ENCODE data around the gene MINK1. TPM values are rescaled to one million over a fixed set of nuclear protein-coding genes. Genes with fewer than 3 reads are reported as not detected.

The MINK1 gene
- total and polyA plus RNA-seq, 10 of the 15 experiments (the other 5 are each of a cell fraction or from before 2014, with no cell fraction given), result 0.08 to 55.6 (median 15.0) TPM

DNA sequence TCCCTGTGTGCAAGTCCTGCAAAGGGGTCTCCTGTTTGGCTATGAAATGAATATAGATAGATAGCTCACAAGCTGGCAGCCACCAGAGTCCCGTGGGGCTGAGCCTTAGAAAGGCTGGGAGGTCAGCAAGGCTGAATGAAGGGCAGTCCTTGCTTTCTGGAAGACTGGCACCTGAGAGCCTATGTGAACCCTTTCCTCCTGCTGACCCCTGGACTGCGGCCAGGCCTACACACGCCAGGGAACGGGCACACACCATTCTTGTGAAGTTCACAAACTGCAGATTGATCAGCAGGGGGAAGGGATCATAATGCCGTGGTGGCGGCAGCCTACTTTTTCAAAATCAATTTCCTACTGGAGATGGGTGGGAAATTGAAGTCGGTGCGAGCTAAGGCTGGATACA lies 65.2 kb downstream of the MINK1 start:
- FAIRE-seq (no peak), DNase-seq (ENCODE audit: low read depth, low spot score) (no peak), ATAC-seq (no peak)
- H3K79me2 ChIP-seq (ENCODE audit: control insufficient read depth, insufficient read depth, low read length), result no peaks in the 10 kb centered on the region
- H3K4me1 ChIP-seq (ENCODE audit: control insufficient read depth, insufficient read depth, low read length), result peaks cover 18% of the 10 kb centered on the region
- in situ Hi-C loops (cut with MboI) (no loop called here), intact Hi-C loops (cut with micrococcal nuclease; ENCODE audit: unreplicated experiment) (no loop called here)
- ChIA-PET POLR2A (interaction anchor here (0.6 kb wide), 1 partner anchor 136 kb away, joined by 6 read pairs; no protein-coding TSS in a partner anchor), SMC1A (ENCODE audit: uncharacterized antibody, unreplicated experiment) (interaction anchor here (0.6 kb wide), 1 partner anchor 166 kb away, joined by 3 read pairs; no protein-coding TSS in a partner anchor), RAD21 (ENCODE audit: unreplicated experiment) (no interaction called here), CTCF (no interaction called here)
- no peak overlapping the region for H3K4me3 ChIP-seq
- H3K27me3 ChIP-seq (replicated peaks in 1 of 2; ENCODE audit: control insufficient read depth in 2 of 2, insufficient read depth in 2 of 2, low read length in 1 of 2), result no peaks in the 10 kb centered on the region; a peak in 1 of 4 replicates
- TF ChIP-seq KDM1A (IDR thresholded peaks at IDR 0.05; ENCODE audit: borderline replicate concordance) (no peak), EP300 (IDR thresholded peaks at IDR 0.05; ENCODE audit: borderline replicate concordance in 1 of 2, control insufficient read depth in 1 of 2, low read depth in 2 of 2, low read length in 2 of 2) (no peak), NFXL1 (IDR thresholded peaks at IDR 0.05; ENCODE audit: borderline replicate concordance) (no peak), KLF5 (IDR thresholded peaks at IDR 0.05; ENCODE audit: partially characterized antibody) (no peak), ATF7 (IDR thresholded peaks at IDR 0.05; ENCODE audit: low read depth) (no peak)
- no peak overlapping the region for H3K9ac ChIP-seq (ENCODE audit: control insufficient read depth, insufficient read depth, low read length)
- WGBS (ENCODE audit: insufficient coverage, insufficient replicate concordance, low lambda C conversion rate, missing lambda C conversion rate), result 91% methylated on average over 8 of the region's 8 CpGs
- H4K20me1 ChIP-seq (ENCODE audit: control insufficient read depth, insufficient read depth), result no peaks in the 10 kb centered on the region
- no peak overlapping the region for H3K4me2 ChIP-seq (ENCODE audit: control insufficient read depth, insufficient read depth)
- no peak overlapping the region for H3K27ac ChIP-seq (ENCODE audit: control insufficient read depth, insufficient read depth)
- BruUV-seq (replicated peaks), result no TSS peak
- H3K9me3 ChIP-seq (replicated peaks; ENCODE audit: control insufficient read depth, insufficient read depth, low read length), result no peaks in the 10 kb centered on the region; the same call in 2 of the 3 replicates
- peaks cover 3 to 16% of the 10 kb centered on the region in 2 experiments; a peak in 3 of 4 replicates for H3K36me3 ChIP-seq (ENCODE audit: control insufficient read depth in 2 of 2, insufficient read depth in 2 of 2, low read length in 1 of 2)
- H2AFZ ChIP-seq (ENCODE audit: control insufficient read depth, low read depth, low read length), result no peak overlapping the region

- no peak overlapping the region for H2AFZ ChIP-seq (ENCODE audit: control insufficient read depth, low read depth, low read length)
- in situ Hi-C loops (cut with MboI), result no loop called here
- H4K20me1 ChIP-seq (ENCODE audit: control insufficient read depth, insufficient read depth), result no peaks in the 10 kb centered on the region
- ChIA-PET SMC1A (ENCODE audit: uncharacterized antibody, unreplicated experiment) (no interaction called here), POLR2A (interaction anchor here (0.5 to 0.6 kb wide), 2 partner anchors 139 to 143 kb away, joined by 3 to 6 read pairs; no protein-coding TSS in a partner anchor), RAD21 (ENCODE audit: unreplicated experiment) (interaction anchor here (0.5 to 0.9 kb wide), 2 partner anchors 21 to 160 kb away, joined by 3 read pairs; no protein-coding TSS in a partner anchor), CTCF (interaction anchor here (1.0 to 1.3 kb wide), 3 partner anchors 11 to 332 kb away, joined by 3 read pairs; partner anchors contain the start of gene SLC25A11)
- 21% methylated on average over 28 of the region's 34 CpGs for WGBS (ENCODE audit: insufficient coverage, insufficient replicate concordance, low lambda C conversion rate, missing lambda C conversion rate)
- ATAC-seq (no peak), FAIRE-seq (no peak), DNase-seq (ENCODE audit: low read depth, low spot score) (no peak)
- peak overlapping the region; percentile 35; the same call in 1 of the 2 replicates for H3K4me3 ChIP-seq
- no TSS peak for BruUV-seq (replicated peaks)
- H3K4me1 ChIP-seq (ENCODE audit: control insufficient read depth, insufficient read depth, low read length), result peaks cover 20% of the 10 kb centered on the region
- no peaks in the 10 kb centered on the region for H3K79me2 ChIP-seq (ENCODE audit: control insufficient read depth, insufficient read depth, low read length)
- H3K9me3 ChIP-seq (replicated peaks; ENCODE audit: control insufficient read depth, insufficient read depth, low read length), result no peaks in the 10 kb centered on the region; the same call in 2 of the 3 replicates
- H3K27ac ChIP-seq (ENCODE audit: control insufficient read depth, insufficient read depth), result no peak overlapping the region
- peak overlapping the region; percentile 29; the same call in 1 of the 2 replicates for H3K9ac ChIP-seq (ENCODE audit: control insufficient read depth, insufficient read depth, low read length)
- no peaks in the 10 kb centered on the region; a peak in 1 of 4 replicates for H3K27me3 ChIP-seq (replicated peaks in 1 of 2; ENCODE audit: control insufficient read depth in 2 of 2, insufficient read depth in 2 of 2, low read length in 1 of 2)
- peak overlapping the region; percentile 91 for H3K4me2 ChIP-seq (ENCODE audit: control insufficient read depth, insufficient read depth)
- intact Hi-C loops (cut with micrococcal nuclease; ENCODE audit: unreplicated experiment), result no loop called here
- peaks cover 0 to 14% of the 10 kb centered on the region in 2 experiments; a peak in 3 of 4 replicates for H3K36me3 ChIP-seq (ENCODE audit: control insufficient read depth in 2 of 2, insufficient read depth in 2 of 2, low read length in 1 of 2)
- no peak for TF ChIP-seq NFIC (IDR thresholded peaks at IDR 0.05; ENCODE audit: low read depth, low read length)
- TF ChIP-seq, protein P1, sequence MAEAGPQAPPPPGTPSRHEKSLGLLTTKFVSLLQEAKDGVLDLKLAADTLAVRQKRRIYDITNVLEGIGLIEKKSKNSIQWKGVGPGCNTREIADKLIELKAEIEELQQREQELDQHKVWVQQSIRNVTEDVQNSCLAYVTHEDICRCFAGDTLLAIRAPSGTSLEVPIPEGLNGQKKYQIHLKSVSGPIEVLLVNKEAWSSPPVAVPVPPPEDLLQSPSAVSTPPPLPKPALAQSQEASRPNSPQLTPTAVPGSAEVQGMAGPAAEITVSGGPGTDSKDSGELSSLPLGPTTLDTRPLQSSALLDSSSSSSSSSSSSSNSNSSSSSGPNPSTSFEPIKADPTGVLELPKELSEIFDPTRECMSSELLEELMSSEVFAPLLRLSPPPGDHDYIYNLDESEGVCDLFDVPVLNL (IDR thresholded peaks at IDR 0.05; ENCODE audit: low read depth, low read length), result no peak
- no peak for TF ChIP-seq LARP7 (IDR thresholded peaks at IDR 0.05)
- no peak for TF ChIP-seq CBX3 (IDR thresholded peaks at IDR 0.05; ENCODE audit: borderline replicate concordance, low read depth)
- no peak for TF ChIP-seq ESRRA (IDR thresholded peaks at IDR 0.05; ENCODE audit: low read length)
- TF ChIP-seq NBN (IDR thresholded peaks at IDR 0.05), result no peak
- TF ChIP-seq, protein P2, sequence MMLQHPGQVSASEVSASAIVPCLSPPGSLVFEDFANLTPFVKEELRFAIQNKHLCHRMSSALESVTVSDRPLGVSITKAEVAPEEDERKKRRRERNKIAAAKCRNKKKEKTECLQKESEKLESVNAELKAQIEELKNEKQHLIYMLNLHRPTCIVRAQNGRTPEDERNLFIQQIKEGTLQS (IDR thresholded peaks at IDR 0.05; ENCODE audit: borderline replicate concordance, extremely low read depth, low read depth, low read length), result no peak
- TF ChIP-seq, protein P3, sequence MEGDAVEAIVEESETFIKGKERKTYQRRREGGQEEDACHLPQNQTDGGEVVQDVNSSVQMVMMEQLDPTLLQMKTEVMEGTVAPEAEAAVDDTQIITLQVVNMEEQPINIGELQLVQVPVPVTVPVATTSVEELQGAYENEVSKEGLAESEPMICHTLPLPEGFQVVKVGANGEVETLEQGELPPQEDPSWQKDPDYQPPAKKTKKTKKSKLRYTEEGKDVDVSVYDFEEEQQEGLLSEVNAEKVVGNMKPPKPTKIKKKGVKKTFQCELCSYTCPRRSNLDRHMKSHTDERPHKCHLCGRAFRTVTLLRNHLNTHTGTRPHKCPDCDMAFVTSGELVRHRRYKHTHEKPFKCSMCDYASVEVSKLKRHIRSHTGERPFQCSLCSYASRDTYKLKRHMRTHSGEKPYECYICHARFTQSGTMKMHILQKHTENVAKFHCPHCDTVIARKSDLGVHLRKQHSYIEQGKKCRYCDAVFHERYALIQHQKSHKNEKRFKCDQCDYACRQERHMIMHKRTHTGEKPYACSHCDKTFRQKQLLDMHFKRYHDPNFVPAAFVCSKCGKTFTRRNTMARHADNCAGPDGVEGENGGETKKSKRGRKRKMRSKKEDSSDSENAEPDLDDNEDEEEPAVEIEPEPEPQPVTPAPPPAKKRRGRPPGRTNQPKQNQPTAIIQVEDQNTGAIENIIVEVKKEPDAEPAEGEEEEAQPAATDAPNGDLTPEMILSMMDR (IDR thresholded peaks at IDR 0.05 in 2 of 3, conservative IDR thresholded peaks at IDR 0.05 in 1 of 3; ENCODE audit: control insufficient read depth in 2 of 3, extremely low read depth in 1 of 3, insufficient read depth in 1 of 3, low read depth in 3 of 3, low read length in 3 of 3), result no peak
Observed at GRCh38 chr17:4898927-4899326, 65.8 kb downstream of the MINK1 start.
